Activated CD8-positive, alpha-beta T cell treated with anti-CD3 and anti-CD28 coated beads, Interleukin-2, amount 10 ng/mL, durations not matched to agents 7 days and 5 days (primary cell): ENCODE measurements around the gene PIF1. TPM values are rescaled to one million over a fixed set of nuclear protein-coding genes. Genes with fewer than 3 reads are reported as not detected.

Experiments
- ATAC-seq: fragments of 150-1000 bp; cut with Tn5 transposase; one replicate; pipeline ENCODE4 v1.10.0; 2021; ENCODE audit warnings: moderate library complexity
- CTCF ChIA-PET: fragments of 350-600 bp; sonication (Branson Sonifier 250); formaldehyde crosslinking; loops from one replicate; lab custom pipeline; 2021; ENCODE audit warnings: antibody characterized with exemption; lab: Charles Lee
- POLR2A ChIA-PET: fragments of 350-600 bp; sonication (Branson Sonifier 250); formaldehyde crosslinking; loops from one replicate; lab custom pipeline; 2021; ENCODE audit warnings: antibody characterized with exemption; lab: Charles Lee
- DNase-seq: peaks from one replicate; pipeline ENCODE4 v3.0.0-alpha.2; 2020
- H3K27ac Mint-ChIP-seq: one replicate; pipeline ENCODE4 v1.8.0; 2021; ENCODE audit warnings: mild to moderate bottlenecking, mixed read lengths
- H3K27me3 Mint-ChIP-seq: one replicate; pipeline ENCODE4 v1.8.0; 2021; ENCODE audit warnings: low read depth, mixed read lengths
- H3K36me3 Mint-ChIP-seq: one replicate; pipeline ENCODE4 v1.8.0; 2021; ENCODE audit warnings: low read depth, mixed read lengths
- H3K4me1 Mint-ChIP-seq: one replicate; pipeline ENCODE4 v1.8.0; 2021; ENCODE audit warnings: low read depth, mixed read lengths
- H3K4me3 Mint-ChIP-seq: one replicate; pipeline ENCODE4 v1.8.0; 2021; ENCODE audit warnings: mild to moderate bottlenecking, mixed read lengths
- H3K9me3 Mint-ChIP-seq: one replicate; pipeline ENCODE4 v1.8.0; 2022; ENCODE audit warnings: mixed read lengths; ENCODE audit not compliant: insufficient read depth
- total RNA-seq, 2 experiments: library from RNA; stranded (reverse); gene quantifications; one replicate each; pipeline ENCODE4 v1.2.3, GENCODE V29; 2021

The PIF1 gene, protein sequence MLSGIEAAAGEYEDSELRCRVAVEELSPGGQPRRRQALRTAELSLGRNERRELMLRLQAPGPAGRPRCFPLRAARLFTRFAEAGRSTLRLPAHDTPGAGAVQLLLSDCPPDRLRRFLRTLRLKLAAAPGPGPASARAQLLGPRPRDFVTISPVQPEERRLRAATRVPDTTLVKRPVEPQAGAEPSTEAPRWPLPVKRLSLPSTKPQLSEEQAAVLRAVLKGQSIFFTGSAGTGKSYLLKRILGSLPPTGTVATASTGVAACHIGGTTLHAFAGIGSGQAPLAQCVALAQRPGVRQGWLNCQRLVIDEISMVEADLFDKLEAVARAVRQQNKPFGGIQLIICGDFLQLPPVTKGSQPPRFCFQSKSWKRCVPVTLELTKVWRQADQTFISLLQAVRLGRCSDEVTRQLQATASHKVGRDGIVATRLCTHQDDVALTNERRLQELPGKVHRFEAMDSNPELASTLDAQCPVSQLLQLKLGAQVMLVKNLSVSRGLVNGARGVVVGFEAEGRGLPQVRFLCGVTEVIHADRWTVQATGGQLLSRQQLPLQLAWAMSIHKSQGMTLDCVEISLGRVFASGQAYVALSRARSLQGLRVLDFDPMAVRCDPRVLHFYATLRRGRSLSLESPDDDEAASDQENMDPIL
- total RNA-seq: 10 to 100 TPM; 69.1 to 71.1 TPM

- ChIA-PET CTCF (interaction anchor here (0.7 to 3.1 kb wide), 7 partner anchors 11 to 81 kb away, joined by 3 to 48 read pairs (median 6); partner anchors contain the start of gene PLEKHO2), POLR2A (interaction anchor here (0.6 to 2.3 kb wide), 10 partner anchors 10 to 98 kb away, joined by 3 to 18 read pairs (median 5); no protein-coding TSS in a partner anchor)
- peak; percentile 98 for DNase-seq
- H3K9me3 Mint-ChIP-seq: no peaks in the 10 kb centered on the region
- H3K27me3 Mint-ChIP-seq: no peaks in the 10 kb centered on the region
- peaks cover 24% of the 10 kb centered on the region for H3K36me3 Mint-ChIP-seq
- peak within 1 kb of the TSS; percentile 92 for H3K27ac Mint-ChIP-seq
- peaks cover 40% of the 10 kb centered on the region for H3K4me1 Mint-ChIP-seq
- peak within 1 kb of the TSS; percentile 88 for H3K4me3 Mint-ChIP-seq
- ATAC-seq: peak; percentile 94
Observed at GRCh38 chr15:64825431-64826294, at the start of gene PIF1. Gene PIF1 (minus strand): TSS chr15:64825647. CDS start chr15:64824335, 1,312 bp downstream.

- ChIA-PET POLR2A (interaction anchor here (1.3 kb wide), 1 partner anchor 24 kb away, joined by 4 read pairs; no protein-coding TSS in a partner anchor), CTCF (interaction anchor here (1.1 kb wide), 1 partner anchor 24 kb away, joined by 3 read pairs; no protein-coding TSS in a partner anchor)
- ATAC-seq: no peak
- Mint-ChIP-seq H3K4me3 (no peak overlapping the region), H3K27ac (no peak overlapping the region), H3K36me3 (peaks cover 25% of the 10 kb centered on the region), H3K4me1 (peaks cover 21% of the 10 kb centered on the region), H3K9me3 (no peaks in the 10 kb centered on the region), H3K27me3 (no peaks in the 10 kb centered on the region)
- DNase-seq: no peak
Observed at GRCh38 chr15:64870353-64870752, 44.9 kb upstream of the PIF1 start.

GRCh38 chr15:64869501-64869900 is 44.1 kb upstream of the PIF1 start:
- H3K27me3 Mint-ChIP-seq: no peaks in the 10 kb centered on the region
- H3K36me3 Mint-ChIP-seq: peaks cover 26% of the 10 kb centered on the region
- peaks cover 21% of the 10 kb centered on the region for H3K4me1 Mint-ChIP-seq
- CTCF ChIA-PET: interaction anchor here (1.1 kb wide), 1 partner anchor 25 kb away, joined by 3 read pairs; no protein-coding TSS in a partner anchor
- DNase-seq: no peak
- H3K27ac Mint-ChIP-seq: no peak overlapping the region
- no peak overlapping the region for H3K4me3 Mint-ChIP-seq
- H3K9me3 Mint-ChIP-seq: no peaks in the 10 kb centered on the region
- POLR2A ChIA-PET: interaction anchor here (1.3 kb wide), 1 partner anchor 24 kb away, joined by 4 read pairs; no protein-coding TSS in a partner anchor
- ATAC-seq: no peak

GRCh38 chr15:64865998-64866520 is 40.6 kb upstream of the PIF1 start:
- Mint-ChIP-seq H3K9me3 (no peaks in the 10 kb centered on the region), H3K4me1 (peaks cover 11% of the 10 kb centered on the region), H3K36me3 (peaks cover 42% of the 10 kb centered on the region), H3K27me3 (no peaks in the 10 kb centered on the region), H3K4me3 (no peak overlapping the region), H3K27ac (no peak overlapping the region)
- CTCF ChIA-PET: no interaction called here
- POLR2A ChIA-PET: interaction anchor here (1.2 kb wide), 1 partner anchor 12 kb away, joined by 3 read pairs; no protein-coding TSS in a partner anchor
- ATAC-seq (no peak), DNase-seq (no peak)

DNA sequence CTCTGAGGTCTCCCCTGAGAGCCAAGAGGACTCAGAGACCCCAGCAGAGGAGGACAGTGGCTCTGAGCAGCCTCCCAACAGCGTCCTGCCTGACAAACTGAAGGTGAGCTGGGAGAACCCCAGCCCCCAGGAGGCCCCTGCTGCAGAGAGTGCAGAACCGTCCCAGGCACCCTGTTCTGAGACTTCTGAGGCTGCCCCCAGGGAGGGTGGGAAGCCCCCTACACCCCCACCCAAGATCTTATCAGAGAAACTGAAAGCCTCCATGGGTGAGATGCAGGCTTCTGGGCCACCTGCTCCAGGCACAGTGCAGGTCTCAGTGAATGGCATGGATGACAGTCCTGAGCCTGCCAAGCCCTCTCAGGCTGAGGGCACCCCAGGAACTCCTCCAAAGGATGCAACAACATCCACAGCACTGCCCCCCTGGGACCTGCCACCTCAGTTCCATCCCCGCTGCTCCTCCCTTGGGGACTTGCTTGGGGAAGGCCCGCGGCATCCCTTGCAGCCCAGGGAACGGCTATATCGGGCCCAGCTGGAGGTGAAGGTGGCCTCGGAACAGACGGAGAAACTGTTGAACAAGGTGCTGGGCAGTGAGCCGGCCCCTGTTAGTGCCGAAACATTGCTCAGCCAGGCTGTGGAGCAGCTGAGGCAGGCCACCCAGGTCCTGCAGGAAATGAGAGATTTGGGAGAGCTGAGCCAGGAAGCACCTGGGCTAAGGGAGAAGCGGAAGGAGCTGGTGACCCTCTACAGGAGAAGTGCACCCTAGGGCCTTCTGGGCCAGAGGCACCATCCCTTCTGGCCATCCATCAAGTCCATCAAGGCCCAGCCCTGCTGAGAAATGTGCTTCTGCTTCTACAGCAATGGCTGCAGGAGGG is 39.9 kb upstream of the PIF1 start:
- H3K4me1 Mint-ChIP-seq: peaks cover 9% of the 10 kb centered on the region
- no peak for ATAC-seq
- peak overlapping the region; percentile 15 for H3K27ac Mint-ChIP-seq
- no peaks in the 10 kb centered on the region for H3K9me3 Mint-ChIP-seq
- H3K27me3 Mint-ChIP-seq: no peaks in the 10 kb centered on the region
- ChIA-PET CTCF (no interaction called here), POLR2A (interaction anchor here (1.2 kb wide), 1 partner anchor 13 kb away, joined by 3 read pairs; no protein-coding TSS in a partner anchor)
- no peak overlapping the region for H3K4me3 Mint-ChIP-seq
- H3K36me3 Mint-ChIP-seq: peaks cover 46% of the 10 kb centered on the region
- DNase-seq: no peak

- ChIA-PET CTCF (interaction anchor here (1.1 kb wide), 1 partner anchor 54 kb away, joined by 3 read pairs; no protein-coding TSS in a partner anchor), POLR2A (no interaction called here)
- ATAC-seq (no peak), DNase-seq (no peak)
- H3K4me1 Mint-ChIP-seq: no peaks in the 10 kb centered on the region
- no peak overlapping the region for H3K4me3 Mint-ChIP-seq
- peaks cover 38% of the 10 kb centered on the region for H3K36me3 Mint-ChIP-seq
- H3K27me3 Mint-ChIP-seq: no peaks in the 10 kb centered on the region
- no peaks in the 10 kb centered on the region for H3K9me3 Mint-ChIP-seq
- H3K27ac Mint-ChIP-seq: no peak overlapping the region
Observed at GRCh38 chr15:64864068-64864467, 38.6 kb upstream of the PIF1 start.

- no peak for ATAC-seq
- H3K9me3 Mint-ChIP-seq: no peaks in the 10 kb centered on the region
- CTCF ChIA-PET: interaction anchor here (0.8 kb wide), 1 partner anchor 53 kb away, joined by 3 read pairs; no protein-coding TSS in a partner anchor
Observed at GRCh38 chr15:64862408-64862807, 37.0 kb upstream of the PIF1 start.

DNA sequence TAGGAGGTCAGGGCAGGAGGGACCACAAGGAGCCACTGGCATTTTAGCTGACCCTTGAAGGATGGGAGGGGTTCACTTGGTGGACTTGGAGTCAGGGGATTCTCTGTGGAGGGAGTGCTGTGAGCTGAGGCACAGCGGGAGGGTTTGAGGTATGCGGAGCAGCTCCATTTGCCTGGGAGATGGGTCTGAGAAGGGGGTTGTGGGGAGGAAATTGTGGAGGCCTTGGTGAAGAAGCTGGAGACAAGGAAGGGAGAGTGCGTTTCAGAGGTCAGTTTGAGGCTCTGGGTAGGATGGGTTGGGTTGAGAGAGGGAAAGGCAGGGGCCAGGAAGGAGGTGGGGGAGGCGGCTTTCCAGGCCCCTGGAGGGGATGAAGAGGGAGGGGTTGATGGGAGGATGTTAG is 36.5 kb upstream of the PIF1 start:
- ChIA-PET POLR2A (interaction anchor here (1.2 kb wide), 1 partner anchor 17 kb away, joined by 3 read pairs; no protein-coding TSS in a partner anchor), CTCF (interaction anchor here (0.8 kb wide), 2 partner anchors 33 to 53 kb away, joined by 3 read pairs; no protein-coding TSS in a partner anchor)
- Mint-ChIP-seq H3K27me3 (no peaks in the 10 kb centered on the region), H3K9me3 (no peaks in the 10 kb centered on the region), H3K36me3 (peaks cover 42% of the 10 kb centered on the region), H3K4me1 (peaks cover 12% of the 10 kb centered on the region), H3K4me3 (no peak overlapping the region), H3K27ac (peak overlapping the region; percentile 39)
- DNase-seq (no peak), ATAC-seq (no peak)

More at GRCh38 chr15:64862408-64862807, 37.0 kb upstream of the PIF1 start:
- DNase-seq: no peak
- Mint-ChIP-seq H3K36me3 (peaks cover 44% of the 10 kb centered on the region), H3K4me1 (peaks cover 8% of the 10 kb centered on the region), H3K4me3 (no peak overlapping the region), H3K27me3 (no peaks in the 10 kb centered on the region), H3K27ac (peak overlapping the region; percentile 20)
- POLR2A ChIA-PET: interaction anchor here (1.2 kb wide), 1 partner anchor 18 kb away, joined by 3 read pairs; no protein-coding TSS in a partner anchor

- no peak for ATAC-seq
- no peak for DNase-seq
- Mint-ChIP-seq H3K9me3 (no peaks in the 10 kb centered on the region), H3K27ac (no peak overlapping the region), H3K4me3 (no peak overlapping the region), H3K27me3 (no peaks in the 10 kb centered on the region), H3K4me1 (peaks cover 18% of the 10 kb centered on the region), H3K36me3 (peaks cover 38% of the 10 kb centered on the region)
- POLR2A ChIA-PET: interaction anchor here (1.2 kb wide), 1 partner anchor 17 kb away, joined by 3 read pairs; no protein-coding TSS in a partner anchor
- CTCF ChIA-PET: interaction anchor here (0.8 kb wide), 1 partner anchor 34 kb away, joined by 3 read pairs; no protein-coding TSS in a partner anchor
Observed at GRCh38 chr15:64861331-64861730, 35.9 kb upstream of the PIF1 start.

- H3K4me1 Mint-ChIP-seq: peaks cover 38% of the 10 kb centered on the region
- H3K9me3 Mint-ChIP-seq: no peaks in the 10 kb centered on the region
- H3K4me3 Mint-ChIP-seq: no peak overlapping the region
- DNase-seq (no peak), ATAC-seq (no peak)
- ChIA-PET CTCF (interaction anchor here (0.7 to 0.9 kb wide), 2 partner anchors 34 to 51 kb away, joined by 3 read pairs; no protein-coding TSS in a partner anchor), POLR2A (interaction anchor here (0.6 to 1.0 kb wide), 2 partner anchors 35 to 633 kb away, joined by 3 to 6 read pairs; no protein-coding TSS in a partner anchor)
- H3K27me3 Mint-ChIP-seq: no peaks in the 10 kb centered on the region
- peaks cover 55% of the 10 kb centered on the region for H3K36me3 Mint-ChIP-seq
- no peak overlapping the region for H3K27ac Mint-ChIP-seq
Observed at GRCh38 chr15:64859226-64859625, 33.8 kb upstream of the PIF1 start.
